Measurements from ENCODE around the gene NEDD4L.

Gene NEDD4L

DNA sequence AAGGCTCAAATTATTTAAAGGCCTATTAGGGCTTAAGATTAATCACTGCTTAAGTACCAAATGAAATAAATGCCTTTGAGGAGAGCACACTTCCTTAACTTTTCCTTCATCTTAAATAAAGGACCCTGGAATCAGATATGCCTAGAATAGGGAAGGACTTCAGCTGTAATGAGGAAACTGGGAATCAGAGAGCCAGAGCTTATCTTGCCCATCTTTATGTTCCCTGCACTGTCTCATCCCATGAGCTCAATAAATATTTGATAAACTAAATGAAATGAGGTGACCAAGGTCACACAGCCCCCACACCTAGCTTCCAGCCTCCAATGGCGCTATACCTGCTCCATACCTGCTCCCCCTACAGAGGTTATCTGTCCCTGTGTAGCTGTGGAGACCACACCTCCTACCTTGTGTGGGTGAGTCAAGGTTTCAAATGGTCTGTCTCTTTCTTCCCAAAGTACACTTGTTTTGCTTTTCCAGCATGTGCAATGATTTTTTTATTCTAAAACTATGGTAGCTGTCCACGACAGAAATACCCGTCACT lies 23.4 kb upstream of the NEDD4L start:
- Mint-ChIP-seq H3K9me3 (ENCODE audit: low read depth) (peaks cover 4% of the 10 kb centered on the region), H3K27ac (no peak overlapping the region), H3K36me3 (peaks cover 6% of the 10 kb centered on the region), H3K27me3 (peaks cover 5% of the 10 kb centered on the region), H3K4me1 (ENCODE audit: low read depth) (no peaks in the 10 kb centered on the region), H3K4me3 (no peak overlapping the region)

DNA sequence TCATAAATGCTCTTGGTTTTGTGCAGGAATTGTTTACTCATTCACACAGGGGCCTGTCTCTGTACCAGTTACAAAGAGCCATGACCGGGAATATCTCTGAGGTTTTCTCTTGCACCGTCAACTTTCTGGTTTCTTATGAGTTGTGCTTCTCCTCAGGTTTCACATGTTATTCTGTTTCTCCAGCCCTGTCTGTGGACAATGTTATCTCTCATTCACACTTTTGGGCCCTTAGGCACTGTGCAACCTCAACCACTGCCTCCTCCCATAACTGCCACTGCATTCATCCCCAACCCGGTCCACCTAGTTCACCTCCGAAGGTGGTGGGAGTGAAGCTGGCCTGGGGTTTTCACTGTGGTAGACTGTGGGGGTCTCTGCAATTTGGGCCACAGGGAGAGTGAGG lies 22.5 kb upstream of the NEDD4L start:
- peaks cover 2% of the 10 kb centered on the region for H3K27me3 Mint-ChIP-seq
- no peak overlapping the region for H3K4me3 Mint-ChIP-seq
- no peaks in the 10 kb centered on the region for H3K36me3 Mint-ChIP-seq
- H3K27ac Mint-ChIP-seq = no peak overlapping the region
- H3K4me1 Mint-ChIP-seq (ENCODE audit: low read depth) = no peaks in the 10 kb centered on the region
- no peaks in the 10 kb centered on the region for H3K9me3 Mint-ChIP-seq (ENCODE audit: low read depth)

DNA sequence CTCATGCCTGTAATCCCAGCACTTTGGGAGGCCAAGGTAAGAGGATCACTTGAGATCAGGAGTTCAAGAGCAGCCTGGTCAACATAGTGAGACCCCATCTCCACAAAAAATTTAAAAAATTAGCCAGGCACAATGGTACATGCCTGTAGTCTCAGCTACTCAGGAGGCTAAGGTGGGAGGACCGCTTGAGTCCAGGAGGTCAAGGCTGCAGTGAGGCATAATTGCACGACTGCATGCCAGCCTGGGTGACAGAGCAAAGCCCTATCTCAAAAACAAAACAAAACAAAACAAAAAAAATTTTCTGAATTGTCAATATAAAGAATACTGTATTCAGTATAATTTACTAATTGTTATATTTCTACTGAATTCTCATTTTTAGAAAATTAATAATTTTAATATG lies 20.9 kb upstream of the NEDD4L start:
- H3K27ac Mint-ChIP-seq = no peak overlapping the region
- no peaks in the 10 kb centered on the region for H3K9me3 Mint-ChIP-seq (ENCODE audit: low read depth)
- no peaks in the 10 kb centered on the region for H3K4me1 Mint-ChIP-seq (ENCODE audit: low read depth)
- no peaks in the 10 kb centered on the region for H3K36me3 Mint-ChIP-seq
- no peaks in the 10 kb centered on the region for H3K27me3 Mint-ChIP-seq
- no peak overlapping the region for H3K4me3 Mint-ChIP-seq

DNA sequence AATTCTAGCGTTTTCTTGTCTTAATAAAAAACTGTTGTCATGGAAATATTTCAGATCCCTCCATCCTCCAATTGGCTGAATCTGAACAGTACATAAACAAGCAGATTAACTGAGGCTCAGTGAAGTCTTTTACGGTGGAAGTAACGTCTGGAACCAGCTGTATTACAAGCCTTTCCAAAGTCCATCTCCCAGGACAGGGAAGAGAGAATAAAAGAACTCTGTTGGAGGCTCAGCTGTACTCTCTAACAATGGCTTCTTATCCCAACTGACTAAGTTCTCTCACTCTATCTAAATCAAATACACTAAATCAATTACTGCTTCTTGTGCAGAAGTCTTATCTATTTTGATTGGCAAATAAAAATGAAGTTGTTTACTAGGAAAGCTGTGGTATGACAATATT lies 19.9 kb upstream of the NEDD4L start:
- Mint-ChIP-seq H3K36me3 (no peaks in the 10 kb centered on the region), H3K4me1 (ENCODE audit: low read depth) (no peaks in the 10 kb centered on the region), H3K27me3 (no peaks in the 10 kb centered on the region), H3K4me3 (no peak overlapping the region), H3K27ac (no peak overlapping the region), H3K9me3 (ENCODE audit: low read depth) (no peaks in the 10 kb centered on the region)

DNA sequence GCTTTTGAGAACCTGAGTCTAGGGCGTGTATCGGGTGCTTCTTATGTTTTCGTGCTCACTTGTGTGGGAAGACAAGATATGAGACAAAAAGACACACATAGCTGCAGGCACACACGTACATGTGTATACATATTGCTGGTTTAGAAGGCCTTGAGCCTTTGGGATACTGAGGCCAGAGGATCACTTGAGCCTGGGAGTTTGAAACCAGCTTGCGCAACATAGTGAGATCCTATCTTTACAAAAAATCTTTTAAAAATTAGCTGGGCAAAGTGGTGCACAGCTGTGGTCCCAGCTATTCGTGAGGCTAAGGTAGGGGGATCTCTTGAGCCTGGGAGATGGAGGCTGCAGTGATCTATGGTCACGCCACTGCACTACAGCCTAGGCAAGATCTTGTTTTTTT lies 18.8 kb upstream of the NEDD4L start:
- Mint-ChIP-seq H3K4me3 (no peak overlapping the region), H3K4me1 (ENCODE audit: low read depth) (no peaks in the 10 kb centered on the region), H3K36me3 (no peaks in the 10 kb centered on the region), H3K27me3 (no peaks in the 10 kb centered on the region), H3K27ac (no peak overlapping the region), H3K9me3 (ENCODE audit: low read depth) (no peaks in the 10 kb centered on the region)

DNA sequence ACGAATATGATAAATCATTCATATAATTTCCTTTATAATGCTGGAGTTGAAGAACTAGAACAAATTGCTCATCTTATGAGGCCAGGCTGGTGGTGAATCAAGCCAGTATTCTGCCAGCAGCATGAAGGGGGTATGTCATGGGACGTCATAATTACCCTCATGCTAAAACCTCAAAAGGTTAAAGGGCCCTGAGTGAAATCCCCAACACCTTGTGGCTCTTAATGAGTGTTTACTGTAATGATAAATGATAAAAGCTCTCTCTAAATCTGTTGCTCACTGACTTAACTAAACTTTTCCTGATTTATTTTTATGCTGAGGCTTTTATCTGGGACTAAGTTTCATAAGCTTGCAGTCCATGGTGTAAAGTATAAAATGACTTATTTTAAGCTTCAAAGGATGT lies 18.3 kb upstream of the NEDD4L start:
- Mint-ChIP-seq H3K4me1 (ENCODE audit: low read depth) (no peaks in the 10 kb centered on the region), H3K4me3 (no peak overlapping the region), H3K36me3 (no peaks in the 10 kb centered on the region), H3K9me3 (ENCODE audit: low read depth) (no peaks in the 10 kb centered on the region), H3K27me3 (no peaks in the 10 kb centered on the region), H3K27ac (no peak overlapping the region)

DNA sequence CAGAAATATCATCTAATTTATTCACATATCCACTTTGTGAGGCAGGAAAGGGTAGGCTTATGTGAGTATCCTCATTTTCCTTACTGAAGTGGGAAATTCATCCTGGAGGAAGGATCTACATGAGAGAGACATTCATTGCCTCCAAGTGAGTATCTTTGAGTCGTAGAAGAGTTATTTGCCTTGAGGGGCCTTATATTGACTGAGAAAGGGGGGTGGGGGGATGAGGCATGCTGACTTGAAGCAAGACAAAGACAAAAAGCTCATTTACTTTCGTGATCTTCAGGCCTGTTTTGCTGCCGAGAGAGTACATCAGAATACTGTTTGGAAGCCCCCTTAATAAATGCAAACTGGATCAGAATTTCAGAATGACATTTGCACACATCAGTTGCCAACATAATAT lies 17.6 kb upstream of the NEDD4L start:
- H3K27me3 Mint-ChIP-seq = no peaks in the 10 kb centered on the region
- no peak overlapping the region for H3K4me3 Mint-ChIP-seq
- H3K27ac Mint-ChIP-seq = no peak overlapping the region
- H3K4me1 Mint-ChIP-seq (ENCODE audit: low read depth) = no peaks in the 10 kb centered on the region
- H3K9me3 Mint-ChIP-seq (ENCODE audit: low read depth) = no peaks in the 10 kb centered on the region
- no peaks in the 10 kb centered on the region for H3K36me3 Mint-ChIP-seq

DNA sequence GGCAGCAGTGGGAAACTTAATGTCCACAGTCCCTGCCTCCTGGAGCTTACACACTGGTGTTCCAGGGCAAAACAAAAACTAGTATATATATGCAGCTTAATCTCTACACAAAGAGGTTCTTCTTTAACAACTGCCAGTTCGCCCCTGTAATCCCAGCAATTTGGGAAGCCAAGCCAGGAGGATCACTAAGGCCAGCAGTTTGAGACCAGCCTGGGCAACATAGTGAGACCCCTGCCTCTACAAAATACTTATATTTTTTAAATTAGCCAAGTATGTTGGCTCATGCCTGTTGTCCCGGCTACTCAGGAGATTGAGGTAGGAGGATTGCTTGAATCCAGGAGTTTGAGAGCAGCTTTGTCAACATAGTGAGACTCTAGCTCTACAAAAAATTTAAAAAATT lies 17.2 kb upstream of the NEDD4L start:
- H3K4me1 Mint-ChIP-seq (ENCODE audit: low read depth) = no peaks in the 10 kb centered on the region
- no peaks in the 10 kb centered on the region for H3K36me3 Mint-ChIP-seq
- H3K27ac Mint-ChIP-seq = no peak overlapping the region
- H3K27me3 Mint-ChIP-seq = peaks cover 1% of the 10 kb centered on the region
- no peaks in the 10 kb centered on the region for H3K9me3 Mint-ChIP-seq (ENCODE audit: low read depth)
- H3K4me3 Mint-ChIP-seq = no peak overlapping the region

DNA sequence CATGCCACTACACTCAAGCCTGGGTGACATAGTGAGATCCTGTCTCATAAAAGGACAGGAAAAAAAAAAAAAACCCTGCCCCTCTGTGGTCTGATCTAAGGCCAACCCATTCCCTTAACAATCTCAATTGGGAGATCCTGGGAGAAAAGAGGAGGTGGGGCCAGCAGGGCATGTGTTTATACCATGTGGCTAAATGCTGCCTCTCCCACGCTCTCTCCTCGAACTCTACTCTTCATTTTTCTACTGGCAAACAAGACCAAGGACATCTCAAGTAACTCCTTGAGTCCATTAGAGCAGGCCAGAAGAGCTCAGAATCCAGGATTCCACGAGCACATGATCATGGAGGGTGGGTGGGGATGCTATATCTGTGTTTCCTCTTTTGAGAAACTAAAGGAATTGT lies 16.7 kb upstream of the NEDD4L start:
- H3K4me1 Mint-ChIP-seq (ENCODE audit: low read depth) = no peaks in the 10 kb centered on the region
- no peak overlapping the region for H3K4me3 Mint-ChIP-seq
- no peaks in the 10 kb centered on the region for H3K36me3 Mint-ChIP-seq
- H3K27me3 Mint-ChIP-seq = peaks cover 1% of the 10 kb centered on the region
- no peaks in the 10 kb centered on the region for H3K9me3 Mint-ChIP-seq (ENCODE audit: low read depth)
- H3K27ac Mint-ChIP-seq = no peak overlapping the region

DNA sequence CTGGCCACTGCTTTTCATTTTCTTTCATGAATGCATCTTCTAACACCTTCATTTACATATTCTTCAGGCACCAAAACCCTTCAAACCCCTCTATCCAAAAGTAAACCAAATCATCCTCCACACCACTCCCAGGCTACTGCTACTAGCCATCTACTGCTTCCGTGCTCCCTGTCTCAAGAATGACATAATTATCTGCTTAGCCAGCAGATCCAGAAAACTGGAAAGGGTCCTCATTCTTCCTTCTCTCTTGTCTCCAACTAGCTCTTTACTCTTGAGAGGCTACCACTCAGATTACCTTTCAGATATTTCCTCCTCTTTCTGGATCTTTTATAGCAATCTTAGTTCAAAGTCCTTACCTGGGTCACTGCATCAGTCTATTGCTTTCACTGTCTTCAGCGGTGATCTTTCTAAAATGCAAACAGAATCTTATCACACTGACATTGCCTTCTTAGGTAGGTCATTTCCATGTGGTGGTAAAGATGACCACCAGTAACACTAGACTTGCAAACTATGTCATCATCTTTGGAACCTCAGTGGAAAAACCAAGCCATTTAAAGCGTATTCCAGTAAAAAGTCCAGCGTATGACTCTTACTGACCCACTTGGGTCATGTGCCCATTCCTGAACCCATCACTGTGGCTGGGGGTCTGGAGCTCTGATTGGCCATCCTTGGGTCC lies 15.8 kb upstream of the NEDD4L start:
- no peaks in the 10 kb centered on the region for H3K9me3 Mint-ChIP-seq (ENCODE audit: low read depth)
- no peaks in the 10 kb centered on the region for H3K36me3 Mint-ChIP-seq
- no peak overlapping the region for H3K4me3 Mint-ChIP-seq
- no peaks in the 10 kb centered on the region for H3K4me1 Mint-ChIP-seq (ENCODE audit: low read depth)
- peaks cover 4% of the 10 kb centered on the region for H3K27me3 Mint-ChIP-seq
- no peak overlapping the region for H3K27ac Mint-ChIP-seq

DNA sequence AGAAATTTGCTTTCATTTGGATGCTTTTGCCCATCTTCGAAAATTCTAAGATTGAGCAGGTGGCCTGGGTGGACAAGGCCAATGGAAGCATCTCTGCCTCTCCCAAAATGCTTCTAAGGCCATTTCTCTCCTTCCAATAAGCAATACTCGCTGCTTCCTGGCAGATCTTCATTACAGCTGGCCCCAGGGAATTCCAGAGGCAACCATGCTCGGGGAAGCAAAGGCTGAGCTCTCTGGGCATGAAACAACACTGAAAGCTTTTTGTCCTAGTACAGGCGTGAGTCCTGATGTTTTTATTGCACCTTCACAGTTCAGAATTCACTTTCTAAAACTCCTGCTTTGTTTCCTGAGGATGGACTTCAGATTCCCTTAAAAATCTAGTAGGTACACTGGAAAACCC lies 11.8 kb upstream of the NEDD4L start:
- Mint-ChIP-seq H3K4me1 (ENCODE audit: low read depth) (no peaks in the 10 kb centered on the region), H3K4me3 (no peak overlapping the region), H3K36me3 (no peaks in the 10 kb centered on the region), H3K27me3 (peaks cover 7% of the 10 kb centered on the region), H3K27ac (no peak overlapping the region), H3K9me3 (ENCODE audit: low read depth) (no peaks in the 10 kb centered on the region)

DNA sequence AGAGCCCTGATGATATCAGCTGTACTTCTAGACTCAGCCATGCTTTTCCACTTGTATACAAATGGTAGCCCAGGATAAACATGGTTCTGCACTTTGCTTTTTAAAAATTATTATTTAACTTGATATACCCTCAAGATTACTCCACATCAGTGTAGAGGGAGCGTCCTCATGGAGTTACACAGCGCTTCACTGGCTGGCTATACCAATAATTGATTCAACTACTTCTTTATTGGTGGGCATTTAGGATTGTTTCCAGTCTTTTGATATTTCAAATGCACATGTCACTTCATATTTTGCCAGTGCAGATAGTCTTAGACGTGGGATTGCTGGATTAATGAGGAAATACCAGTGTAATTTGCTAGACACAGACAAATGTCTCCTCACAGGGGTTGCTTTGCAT lies 10.8 kb upstream of the NEDD4L start:
- no peak overlapping the region for H3K27ac Mint-ChIP-seq

DNA sequence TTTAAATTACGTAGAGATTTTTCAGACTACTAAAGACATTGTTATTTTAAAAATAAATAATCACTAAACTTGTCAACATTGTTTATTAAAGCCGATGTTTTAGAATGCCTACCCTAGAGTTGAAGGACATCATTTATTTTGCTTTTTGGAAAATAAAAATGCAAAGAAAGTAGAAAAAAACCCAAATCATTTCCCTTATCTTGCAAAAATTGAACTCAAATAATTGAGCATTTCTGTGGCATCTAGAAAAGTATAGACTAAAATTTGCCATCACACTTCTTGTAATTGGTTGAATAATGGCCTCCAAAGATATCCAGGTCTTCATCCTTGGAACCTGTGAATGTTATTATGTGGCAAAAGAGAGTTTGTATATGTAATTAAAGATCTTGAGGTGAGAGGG lies 9.7 kb upstream of the NEDD4L start:
- Mint-ChIP-seq H3K4me1 (ENCODE audit: low read depth) (no peaks in the 10 kb centered on the region), H3K27me3 (peaks cover 7% of the 10 kb centered on the region), H3K27ac (no peak overlapping the region), H3K4me3 (no peak overlapping the region), H3K9me3 (ENCODE audit: low read depth) (no peaks in the 10 kb centered on the region), H3K36me3 (no peaks in the 10 kb centered on the region)

More for the DNA sequence above, 10.8 kb upstream of the NEDD4L start:
- H3K4me3 Mint-ChIP-seq = no peak overlapping the region
- peaks cover 7% of the 10 kb centered on the region for H3K27me3 Mint-ChIP-seq
- no peaks in the 10 kb centered on the region for H3K4me1 Mint-ChIP-seq (ENCODE audit: low read depth)
- no peaks in the 10 kb centered on the region for H3K36me3 Mint-ChIP-seq
- no peaks in the 10 kb centered on the region for H3K9me3 Mint-ChIP-seq (ENCODE audit: low read depth)

DNA sequence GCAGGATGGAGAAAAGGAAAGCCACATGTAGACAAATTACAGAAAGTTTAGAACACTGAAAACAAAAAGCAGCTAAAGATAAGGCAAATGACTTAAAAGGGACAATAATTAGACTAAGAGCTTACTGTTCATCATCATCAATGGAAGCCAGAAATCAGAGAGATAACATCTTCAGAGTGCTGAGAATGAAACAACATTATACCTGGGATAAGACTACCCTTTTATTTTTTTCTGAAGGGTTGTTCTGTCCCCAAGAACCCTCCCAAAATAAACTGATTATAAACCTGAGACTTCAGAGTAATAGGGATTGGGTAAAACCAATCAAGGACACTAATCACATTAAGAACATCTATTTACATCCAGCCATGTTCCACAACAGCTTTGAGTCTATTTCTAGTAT lies 6.9 kb upstream of the NEDD4L start:
- no peak overlapping the region for H3K27ac Mint-ChIP-seq
- peaks cover 5% of the 10 kb centered on the region for H3K4me1 Mint-ChIP-seq (ENCODE audit: low read depth)
- peaks cover 6% of the 10 kb centered on the region for H3K27me3 Mint-ChIP-seq
- H3K9me3 Mint-ChIP-seq (ENCODE audit: low read depth) = no peaks in the 10 kb centered on the region
- H3K36me3 Mint-ChIP-seq = no peaks in the 10 kb centered on the region
- no peak overlapping the region for H3K4me3 Mint-ChIP-seq

DNA sequence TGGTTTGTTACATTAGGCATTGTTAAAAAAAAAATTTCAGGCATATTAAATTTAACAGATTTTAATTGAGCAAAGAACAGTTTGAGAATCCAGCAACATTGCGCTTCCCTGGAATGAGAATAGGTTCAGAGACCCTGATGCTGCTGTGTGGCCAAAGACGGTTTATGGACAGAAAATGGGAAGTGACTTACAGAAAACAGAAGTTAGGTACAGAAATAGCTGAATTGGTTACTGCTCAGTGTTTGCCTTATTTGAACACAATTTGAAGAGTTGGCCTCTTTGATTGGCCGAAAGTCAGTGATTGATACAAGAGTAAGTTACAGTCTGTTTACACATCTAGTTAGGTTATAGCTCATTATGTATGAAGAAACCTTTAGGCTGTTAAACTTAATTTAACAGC lies 6.0 kb upstream of the NEDD4L start:
- no peaks in the 10 kb centered on the region for H3K36me3 Mint-ChIP-seq
- peaks cover 3% of the 10 kb centered on the region for H3K27me3 Mint-ChIP-seq
- peaks cover 11% of the 10 kb centered on the region for H3K4me1 Mint-ChIP-seq (ENCODE audit: low read depth)
- H3K9me3 Mint-ChIP-seq (ENCODE audit: low read depth) = no peaks in the 10 kb centered on the region
- no peak overlapping the region for H3K27ac Mint-ChIP-seq
- no peak overlapping the region for H3K4me3 Mint-ChIP-seq

DNA sequence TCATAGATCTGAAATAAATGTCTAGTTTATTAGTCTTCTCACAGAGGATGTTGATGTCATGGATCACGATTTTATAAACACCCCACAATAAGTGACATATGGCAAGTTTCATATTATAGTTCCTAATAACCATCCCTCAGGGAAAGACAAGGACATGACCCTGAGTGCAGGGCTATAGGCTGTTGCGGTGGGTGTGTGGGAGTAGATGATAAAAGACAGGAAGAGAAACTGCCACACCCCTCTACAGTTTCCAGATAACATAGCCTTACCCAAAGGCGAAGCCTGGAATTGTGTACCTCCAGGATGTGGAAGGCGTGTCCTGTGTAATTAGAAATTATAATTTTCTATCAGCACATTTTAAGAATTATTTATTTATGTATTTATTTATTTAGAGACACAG lies 2.4 kb upstream of the NEDD4L start:
- Mint-ChIP-seq H3K4me1 (ENCODE audit: low read depth) (peaks cover 30% of the 10 kb centered on the region), H3K36me3 (no peaks in the 10 kb centered on the region), H3K27ac (no peak overlapping the region), H3K4me3 (no peak overlapping the region), H3K27me3 (no peaks in the 10 kb centered on the region), H3K9me3 (ENCODE audit: low read depth) (no peaks in the 10 kb centered on the region)
